Prostate gland (tissue), 2 donors: ENCODE measurements around the gene LYPD5. TPM values are rescaled to one million over a fixed set of nuclear protein-coding genes. Genes with fewer than 3 reads are reported as not detected.

Experiments used
- total RNA-seq, 2 donors: library from RNA; depleted of rRNA; stranded (reverse); fragments of >200 nt; gene quantifications; one replicate each; pipeline ENCODE4 v1.1.0, GENCODE V29; 2016

The LYPD5 gene
- total RNA-seq, 2 donors from 2014 or later, result 2.7 to 6.2 TPM

Other genes with a start within 250 kb of the LYPD5 start
- gene XRCC1, start 226.9 kb downstream of the LYPD5 start, total RNA-seq, result 10 to 100 TPM; 25.8 to 52.5 TPM
- 1 to 10 TPM; 4.8 to 7.8 TPM for gene PINLYP, start 226.6 kb downstream of the LYPD5 start, total RNA-seq
- gene IRGQ, start 206.3 kb downstream of the LYPD5 start, total RNA-seq, result 10 to 100 TPM; 28.3 to 30.4 TPM
- 10 to 100 TPM; 25.1 to 30.6 TPM for gene ZNF576, start 205.9 kb downstream of the LYPD5 start, total RNA-seq
- under 1 TPM; 0.28 to 0.59 TPM for gene SRRM5, start 190.4 kb downstream of the LYPD5 start, total RNA-seq
- gene ZNF428, start 182.8 kb downstream of the LYPD5 start, total RNA-seq, result 100 to 1,000 TPM in 1 of 2 donors, 10 to 100 TPM in 1; 51.7 to 108 TPM
- 10 to 100 TPM; 21.1 to 49.4 TPM for gene CADM4, start 162.6 kb downstream of the LYPD5 start, total RNA-seq
- 10 to 100 TPM in 1 of 2 donors, 1 to 10 TPM in 1; 6.9 to 40.9 TPM for gene PLAUR, start 132.3 kb downstream of the LYPD5 start, total RNA-seq
- gene IRGC, start 86.4 kb downstream of the LYPD5 start, total RNA-seq, result 10 to 100 TPM in 1 of 2 donors, not detected in 1; 15.7 TPM
- gene SMG9, start 47.5 kb downstream of the LYPD5 start, total RNA-seq, result 10 to 100 TPM; 22.9 to 45.1 TPM
- gene KCNN4, start 21.5 kb downstream of the LYPD5 start, total RNA-seq, result 10 to 100 TPM; 65.1 to 86.1 TPM
- 1 to 10 TPM; 5.8 to 8.9 TPM for gene ZNF283, start 24.9 kb upstream of the LYPD5 start, total RNA-seq
- gene ZNF404, start 81.5 kb upstream of the LYPD5 start, total RNA-seq, result 1 to 10 TPM; 2.6 to 2.7 TPM
- 10 to 100 TPM; 14.5 to 17.0 TPM for gene ZNF45, start 132.8 kb upstream of the LYPD5 start, total RNA-seq
- 1 to 10 TPM; 7.6 to 8.0 TPM for gene ZNF221, start 148.8 kb upstream of the LYPD5 start, total RNA-seq
- gene ZNF155, start 181.7 kb upstream of the LYPD5 start, total RNA-seq, result 1 to 10 TPM; 8.0 to 9.9 TPM
- 1 to 10 TPM; 2.6 to 3.5 TPM for gene ZNF230, start 200.5 kb upstream of the LYPD5 start, total RNA-seq
- 1 to 10 TPM; 3.7 to 6.1 TPM for gene ZNF222, start 222.9 kb upstream of the LYPD5 start, total RNA-seq
- 10 to 100 TPM in 1 of 2 donors, 1 to 10 TPM in 1; 9.1 to 10.6 TPM for gene ZNF223, start 249.6 kb upstream of the LYPD5 start, total RNA-seq